ENCODE results near the gene CUL3.

Gene CUL3

DNA sequence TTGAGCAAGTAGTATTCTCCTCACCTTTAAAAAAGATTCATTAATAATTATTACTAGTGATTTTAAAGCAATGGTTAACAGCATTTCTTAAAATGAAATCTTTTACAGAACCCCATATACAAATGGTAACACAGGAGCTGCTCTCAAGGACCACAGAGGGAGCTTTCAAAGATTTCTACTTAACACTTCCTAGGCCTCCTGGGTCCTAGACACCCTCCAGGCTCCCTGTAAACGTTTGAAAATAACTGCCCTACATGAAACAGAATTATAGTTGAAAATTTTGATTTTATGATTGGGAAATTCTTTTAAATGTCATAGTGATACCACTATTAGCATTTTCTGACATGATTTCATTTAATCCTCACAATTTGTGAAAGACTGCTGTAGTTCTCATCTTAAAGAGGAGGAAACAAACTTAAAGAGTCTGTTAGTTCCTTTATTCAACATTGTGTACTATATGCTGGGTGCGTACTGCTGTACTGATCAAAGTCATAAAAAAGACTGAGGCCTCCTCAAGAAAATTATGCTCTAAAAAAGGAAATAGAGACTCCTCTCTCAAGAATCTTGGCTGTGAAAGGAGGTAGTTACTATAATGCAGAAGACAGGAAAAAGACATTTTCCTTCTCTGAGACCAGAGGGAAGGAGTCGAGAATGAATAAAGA, 10.6 kb downstream of the CUL3 start:
- no peak for TF ChIP-seq EZH2 (IDR thresholded peaks at IDR 0.05)
- no peak for TF ChIP-seq POLR2AphosphoS5 (IDR thresholded peaks at IDR 0.05; ENCODE audit: borderline replicate concordance, low read depth, low read length)
- TF ChIP-seq FOXP2 (optimal IDR thresholded peaks at IDR 0.05; ENCODE audit: control extremely low read depth, extremely low read length, insufficient read depth) = no peak
- Histone ChIP-seq H3K9ac (ENCODE audit: insufficient read length) (no peak overlapping the region), H3K27ac (peak overlapping the region; percentile 16; the same call in 1 of the 2 replicates), H3K36me3 (ENCODE audit: insufficient read depth, low read length) (peaks cover 10% of the 10 kb centered on the region), H3K9me3 (ENCODE audit: low read depth, low read length) (no peaks in the 10 kb centered on the region), H3K4me3 (0 out of 2 replicates have a peak overlapping the region, but pooled peaks have one; percentile 16)
- DNase-seq (ENCODE audit: low read depth, low spot score) = no peak

GRCh38 chr2:224573724-224574123, 11.4 kb downstream of the CUL3 start:
- no peaks in the 10 kb centered on the region for H3K9me3 ChIP-seq (ENCODE audit: low read depth, low read length)
- TF ChIP-seq FOXP2 (optimal IDR thresholded peaks at IDR 0.05; ENCODE audit: control extremely low read depth, extremely low read length, insufficient read depth) (no peak), EZH2 (IDR thresholded peaks at IDR 0.05) (no peak), POLR2AphosphoS5 (IDR thresholded peaks at IDR 0.05; ENCODE audit: borderline replicate concordance, low read depth, low read length) (no peak)
- no peak overlapping the region for H3K4me3 ChIP-seq
- H3K36me3 ChIP-seq (ENCODE audit: insufficient read depth, low read length) = peaks cover 10% of the 10 kb centered on the region
- DNase-seq (ENCODE audit: low read depth, low spot score) = no peak
- no peak overlapping the region for H3K27ac ChIP-seq
- H3K9ac ChIP-seq (ENCODE audit: insufficient read length) = no peak overlapping the region

DNA sequence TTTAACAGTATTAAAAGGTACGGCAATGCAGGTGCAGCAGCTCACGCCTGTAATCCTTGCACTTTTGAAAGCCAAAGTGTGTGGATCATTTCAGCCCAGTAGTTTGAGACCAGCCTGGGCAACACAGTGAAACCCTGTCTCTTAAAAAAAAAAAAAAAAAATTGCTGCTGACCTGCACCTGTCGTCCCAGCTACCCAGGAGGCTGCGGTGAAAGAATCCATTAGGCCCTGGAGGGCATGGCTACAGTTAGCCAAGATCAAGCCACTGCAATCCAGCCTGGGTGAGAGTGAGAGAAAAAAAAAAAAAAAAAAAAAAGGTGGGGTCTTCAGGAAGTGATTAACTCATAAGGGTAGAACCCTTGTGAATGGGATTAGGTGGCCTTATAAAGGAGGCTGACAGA, 12.8 kb downstream of the CUL3 start:
- Histone ChIP-seq H3K9me3 (ENCODE audit: low read depth, low read length) (no peaks in the 10 kb centered on the region; the same call in 1 of the 2 replicates), H3K4me3 (no peak overlapping the region), H3K9ac (ENCODE audit: insufficient read length) (no peak overlapping the region), H3K27ac (no peak overlapping the region), H3K36me3 (ENCODE audit: insufficient read depth, low read length) (peaks cover 16% of the 10 kb centered on the region)
- DNase-seq (ENCODE audit: low read depth, low spot score) = no peak
- TF ChIP-seq FOXP2 (optimal IDR thresholded peaks at IDR 0.05; ENCODE audit: control extremely low read depth, extremely low read length, insufficient read depth) (no peak), POLR2AphosphoS5 (IDR thresholded peaks at IDR 0.05; ENCODE audit: borderline replicate concordance, low read depth, low read length) (no peak), EZH2 (IDR thresholded peaks at IDR 0.05) (no peak)

- H3K36me3 ChIP-seq (ENCODE audit: insufficient read depth, low read length) = peaks cover 31% of the 10 kb centered on the region
- DNase-seq (ENCODE audit: low read depth, low spot score) = no peak
- H3K9ac ChIP-seq (ENCODE audit: insufficient read length) = no peak overlapping the region
- H3K27ac ChIP-seq = no peak overlapping the region
- no peak overlapping the region for H3K4me3 ChIP-seq
- H3K9me3 ChIP-seq (ENCODE audit: low read depth, low read length) = peaks cover 4% of the 10 kb centered on the region; the same call in 1 of the 2 replicates
- TF ChIP-seq POLR2AphosphoS5 (IDR thresholded peaks at IDR 0.05; ENCODE audit: borderline replicate concordance, low read depth, low read length) (no peak), FOXP2 (optimal IDR thresholded peaks at IDR 0.05; ENCODE audit: control extremely low read depth, extremely low read length, insufficient read depth) (no peak), EZH2 (IDR thresholded peaks at IDR 0.05) (no peak)
Measured at GRCh38 chr2:224570328-224570993, 14.7 kb downstream of the CUL3 start.

GRCh38 chr2:224569654-224570053, 15.5 kb downstream of the CUL3 start:
- no peak overlapping the region for H3K9ac ChIP-seq (ENCODE audit: insufficient read length)
- H3K36me3 ChIP-seq (ENCODE audit: insufficient read depth, low read length) = peaks cover 34% of the 10 kb centered on the region
- H3K27ac ChIP-seq = no peak overlapping the region
- H3K4me3 ChIP-seq = no peak overlapping the region
- DNase-seq (ENCODE audit: low read depth, low spot score) = no peak
- TF ChIP-seq EZH2 (IDR thresholded peaks at IDR 0.05) (no peak), POLR2AphosphoS5 (IDR thresholded peaks at IDR 0.05; ENCODE audit: borderline replicate concordance, low read depth, low read length) (no peak), FOXP2 (optimal IDR thresholded peaks at IDR 0.05; ENCODE audit: control extremely low read depth, extremely low read length, insufficient read depth) (no peak)
- H3K9me3 ChIP-seq (ENCODE audit: low read depth, low read length) = peaks cover 4% of the 10 kb centered on the region; the same call in 1 of the 2 replicates

- Histone ChIP-seq H3K36me3 (ENCODE audit: insufficient read depth, low read length) (peaks cover 37% of the 10 kb centered on the region), H3K9me3 (ENCODE audit: low read depth, low read length) (peaks cover 4% of the 10 kb centered on the region; the same call in 1 of the 2 replicates), H3K4me3 (no peak overlapping the region), H3K9ac (ENCODE audit: insufficient read length) (no peak overlapping the region), H3K27ac (no peak overlapping the region)
- TF ChIP-seq EZH2 (IDR thresholded peaks at IDR 0.05) = no peak
- TF ChIP-seq FOXP2 (optimal IDR thresholded peaks at IDR 0.05; ENCODE audit: control extremely low read depth, extremely low read length, insufficient read depth) = no peak
- TF ChIP-seq POLR2AphosphoS5 (IDR thresholded peaks at IDR 0.05; ENCODE audit: borderline replicate concordance, low read depth, low read length) = no peak
- DNase-seq (ENCODE audit: low read depth, low spot score) = no peak
Measured at GRCh38 chr2:224565452-224566035, 19.6 kb downstream of the CUL3 start.

- Histone ChIP-seq H3K9me3 (ENCODE audit: low read depth, low read length) (peaks cover 4% of the 10 kb centered on the region; the same call in 1 of the 2 replicates), H3K4me3 (no peak overlapping the region), H3K36me3 (ENCODE audit: insufficient read depth, low read length) (peaks cover 36% of the 10 kb centered on the region), H3K27ac (no peak overlapping the region), H3K9ac (ENCODE audit: insufficient read length) (no peak overlapping the region)
- no peak for TF ChIP-seq POLR2AphosphoS5 (IDR thresholded peaks at IDR 0.05; ENCODE audit: borderline replicate concordance, low read depth, low read length)
- no peak for DNase-seq (ENCODE audit: low read depth, low spot score)
Measured at GRCh38 chr2:224563537-224563936, 21.6 kb downstream of the CUL3 start.

DNA sequence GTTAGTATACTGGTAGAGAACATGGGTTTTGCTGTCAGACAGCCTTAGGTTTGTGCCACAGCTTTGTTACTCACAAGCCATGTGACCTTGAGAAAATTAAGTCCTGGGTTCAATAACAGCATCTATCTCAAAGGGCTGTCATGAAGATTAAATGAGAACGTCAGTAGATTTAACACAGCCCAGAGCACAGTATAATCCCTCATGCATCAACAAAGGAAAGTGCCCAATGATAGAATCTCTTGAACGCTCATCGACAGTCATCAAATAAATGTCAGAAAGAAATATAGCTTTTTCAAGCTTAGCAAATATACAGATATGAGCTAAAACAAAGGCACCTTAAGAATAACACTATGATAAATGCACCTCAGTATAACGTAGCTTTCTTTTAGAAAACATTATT, 22.3 kb downstream of the CUL3 start:
- no peak for TF ChIP-seq POLR2AphosphoS5 (IDR thresholded peaks at IDR 0.05; ENCODE audit: borderline replicate concordance, low read depth, low read length)
- DNase-seq (ENCODE audit: low read depth, low spot score) = no peak
- Histone ChIP-seq H3K9me3 (ENCODE audit: low read depth, low read length) (0 out of 2 replicates have a peak, but pooled peaks cover 4% of the 10 kb centered on the region), H3K9ac (ENCODE audit: insufficient read length) (no peak overlapping the region), H3K4me3 (no peak overlapping the region), H3K36me3 (ENCODE audit: insufficient read depth, low read length) (peaks cover 38% of the 10 kb centered on the region), H3K27ac (no peak overlapping the region)

Measured in SK-N-MC (cell line).